H9 (cell line): ENCODE results near the gene SEMA4D. TPM values are rescaled to one million over a fixed set of nuclear protein-coding genes. Genes with fewer than 3 reads are reported as not detected.
A peak's percentile ranks its signal among the peaks of the same experiment; 100 is the strongest.

Experiments used
- DNase-seq: peaks from one replicate; pipeline ENCODE4 v3.0.0-alpha.2; 2017
- H2AFZ ChIP-seq: one replicate; pipeline ENCODE4 v1.6.1; 2013; ENCODE audit warnings: mild to moderate bottlenecking, low read length, control low read depth, moderate library complexity
- H2AK5ac ChIP-seq: 2 replicates; pipeline ENCODE4 v1.6.1; 2013; ENCODE audit warnings: low read length, control low read depth, mixed read lengths; ENCODE audit not compliant: insufficient read length
- H2BK120ac ChIP-seq: one replicate; pipeline ENCODE4 v1.6.1; 2013; ENCODE audit warnings: low read depth, mild to moderate bottlenecking, low read length, control low read depth, inconsistent platforms; ENCODE audit not compliant: poor library complexity, severe bottlenecking
- H2BK12ac ChIP-seq: 2 replicates; pipeline ENCODE4 v1.6.1; 2013; ENCODE audit warnings: low read length, control low read depth, mixed read lengths, low read depth; ENCODE audit not compliant: insufficient read length
- H2BK15ac ChIP-seq: 2 replicates; pipeline ENCODE4 v1.6.1; 2013; ENCODE audit warnings: low read depth, low read length, control low read depth
- H2BK20ac ChIP-seq: one replicate; pipeline ENCODE4 v1.6.1; 2013; ENCODE audit warnings: low read depth, mild to moderate bottlenecking, low read length, control low read depth, inconsistent platforms; ENCODE audit not compliant: poor library complexity, severe bottlenecking
- H2BK5ac ChIP-seq: 2 replicates; pipeline ENCODE4 v1.6.1; 2013; ENCODE audit warnings: low read length, control low read depth, mixed read lengths; ENCODE audit not compliant: insufficient read length
- H3K14ac ChIP-seq: 2 replicates; pipeline ENCODE4 v1.6.1; 2013; ENCODE audit warnings: low read length, control low read depth; ENCODE audit not compliant: insufficient read depth
- H3K18ac ChIP-seq: 2 replicates; pipeline ENCODE4 v1.6.1; 2013; ENCODE audit warnings: low read depth, mild to moderate bottlenecking, mixed read lengths, low read length, control low read depth; ENCODE audit not compliant: insufficient read length
- H3K23ac ChIP-seq: 2 replicates; pipeline ENCODE4 v1.6.1; 2013; ENCODE audit warnings: low read length, control low read depth, mixed read lengths, low read depth; ENCODE audit not compliant: insufficient read length
- H3K23me2 ChIP-seq: 2 replicates; pipeline ENCODE4 v1.6.1; 2013; ENCODE audit warnings: low read depth, mild to moderate bottlenecking, mixed read lengths, low read length, control low read depth; ENCODE audit not compliant: insufficient read length, poor library complexity, severe bottlenecking
- H3K27ac ChIP-seq: 2 replicates; pipeline ENCODE4 v1.5.1; 2013; ENCODE audit warnings: low read length, control low read depth, mixed read lengths, low read depth; ENCODE audit not compliant: insufficient read length
- H3K27me3 ChIP-seq: 2 replicates; pipeline ENCODE4 v1.6.1; 2013; ENCODE audit warnings: low read length, control low read depth, inconsistent platforms; ENCODE audit not compliant: insufficient read depth
- H3K4ac ChIP-seq: 2 replicates; pipeline ENCODE4 v1.6.1; 2013; ENCODE audit warnings: low read depth, mild to moderate bottlenecking, control low read depth, inconsistent platforms, low read length, moderate library complexity
- H3K4me1 ChIP-seq: 2 replicates; pipeline ENCODE4 v1.6.1; 2013; ENCODE audit warnings: low read length, control low read depth, inconsistent platforms; ENCODE audit not compliant: insufficient read depth
- H3K4me2 ChIP-seq: 2 replicates; pipeline ENCODE4 v1.6.1; 2013; ENCODE audit warnings: low read length, control low read depth, mixed read lengths; ENCODE audit not compliant: insufficient read length, insufficient read depth
- H3K56ac ChIP-seq: 2 replicates; pipeline ENCODE4 v1.6.1; 2013; ENCODE audit warnings: low read depth, mild to moderate bottlenecking, mixed read lengths, low read length, control low read depth; ENCODE audit not compliant: insufficient read length
- H3K79me1 ChIP-seq: 2 replicates; pipeline ENCODE4 v1.6.1; 2013; ENCODE audit warnings: low read depth, mild to moderate bottlenecking, moderate library complexity, low read length, control low read depth, inconsistent platforms; ENCODE audit not compliant: insufficient read depth, poor library complexity, severe bottlenecking
- H3K79me2 ChIP-seq: 2 replicates; pipeline ENCODE4 v1.6.1; 2013; ENCODE audit warnings: low read length, control low read depth, inconsistent platforms; ENCODE audit not compliant: insufficient read depth
- H3K9ac ChIP-seq: 2 replicates; pipeline ENCODE4 v1.6.1; 2013; ENCODE audit warnings: low read length, control low read depth, mixed read lengths; ENCODE audit not compliant: insufficient read length; ENCODE audit errors: extremely low read depth
- H3K9me3 ChIP-seq: one replicate; pipeline ENCODE4 v1.6.1; 2013; ENCODE audit warnings: low read depth, low read length, inconsistent platforms; ENCODE audit not compliant: control insufficient read depth
- H3T11ph ChIP-seq: one replicate; pipeline ENCODE4 v1.6.1; 2013; ENCODE audit warnings: mild to moderate bottlenecking, low read length, control low read depth, inconsistent platforms
- H4K20me1 ChIP-seq: one replicate; pipeline ENCODE4 v1.6.1; 2013; ENCODE audit not compliant: control insufficient read depth, insufficient read length, insufficient read depth
- H4K5ac ChIP-seq: 2 replicates; pipeline ENCODE4 v1.6.1; 2013; ENCODE audit warnings: low read depth, mild to moderate bottlenecking, mixed read lengths, low read length, control low read depth; ENCODE audit not compliant: insufficient read length
- H4K8ac ChIP-seq: replicated peaks from 2 replicates; pipeline ENCODE4 v1.6.1; 2013; ENCODE audit warnings: low read length, control low read depth, mixed read lengths, low read depth; ENCODE audit not compliant: insufficient read length
- H4K91ac ChIP-seq: 2 replicates; pipeline ENCODE4 v1.6.1; 2013; ENCODE audit warnings: low read depth, mild to moderate bottlenecking, moderate library complexity, mixed read lengths, low read length, control low read depth; ENCODE audit not compliant: insufficient read length
- H3K27ac Mint-ChIP-seq, 3 experiments: 2 replicates in 2 of 3; 3 replicates in 1 of 3; pipeline ENCODE4 v1.8.0; 2020 to 2021; ENCODE audit warnings: mixed read lengths in 3 of 3, mild to moderate bottlenecking in 1 of 3, moderate library complexity in 1 of 3
- H3K27me3 Mint-ChIP-seq: 2 replicates; pipeline ENCODE4 v1.8.0; 2021; ENCODE audit warnings: low read depth, mild to moderate bottlenecking, moderate library complexity, mixed read lengths
- H3K36me3 Mint-ChIP-seq, 3 experiments: 2 replicates in 2 of 3; 3 replicates in 1 of 3; pipeline ENCODE4 v1.8.0; 2020 to 2021; ENCODE audit warnings: low read depth in 3 of 3, mixed read lengths in 3 of 3; ENCODE audit not compliant: insufficient read depth in 1 of 3
- H3K4me1 Mint-ChIP-seq, 2 experiments: 2 replicates each; pipeline ENCODE4 v1.8.0; 2020; ENCODE audit warnings: mixed read lengths in 2 of 2
- H3K4me3 Mint-ChIP-seq, 2 experiments: 2 replicates in 1 of 2; 3 replicates in 1 of 2; pipeline ENCODE4 v1.8.0; 2020 to 2021; ENCODE audit warnings: mild to moderate bottlenecking in 2 of 2, mixed read lengths in 2 of 2, moderate library complexity in 1 of 2
- H3K9me3 Mint-ChIP-seq, 2 experiments: 2 replicates in 1 of 2; 3 replicates in 1 of 2; pipeline ENCODE4 v1.8.0; 2020; ENCODE audit warnings: mild to moderate bottlenecking in 2 of 2, mixed read lengths in 2 of 2, moderate library complexity in 1 of 2
- CTCF ChIP-seq: fragments of 200-600 bp; sonication (generic); conservative IDR thresholded peaks from 3 replicates; pipeline ENCODE4 v1.8.0; 2021; ENCODE audit warnings: antibody characterized with exemption, mild to moderate bottlenecking
- WGBS: extraction: QIAGEN DNeasy Blood & Tissue Kit; methylation state at CpG from one replicate; pipeline ENCODE4 v1.1.7; 2013; ENCODE audit warnings: missing lambda C conversion rate, low lambda C conversion rate, mixed read lengths; ENCODE audit not compliant: insufficient read length; ENCODE audit errors: extremely low coverage; 5-methylcytosine and 5-hydroxymethylcytosine counted together
- total RNA-seq: library from RNA; stranded (reverse); gene quantifications from 2 replicates; pipeline ENCODE4 v1.2.1, GENCODE V29; 2021

SEMA4D gene
- total RNA-seq, 1 experiment from 2014 or later: 47.2 TPM

DNA sequence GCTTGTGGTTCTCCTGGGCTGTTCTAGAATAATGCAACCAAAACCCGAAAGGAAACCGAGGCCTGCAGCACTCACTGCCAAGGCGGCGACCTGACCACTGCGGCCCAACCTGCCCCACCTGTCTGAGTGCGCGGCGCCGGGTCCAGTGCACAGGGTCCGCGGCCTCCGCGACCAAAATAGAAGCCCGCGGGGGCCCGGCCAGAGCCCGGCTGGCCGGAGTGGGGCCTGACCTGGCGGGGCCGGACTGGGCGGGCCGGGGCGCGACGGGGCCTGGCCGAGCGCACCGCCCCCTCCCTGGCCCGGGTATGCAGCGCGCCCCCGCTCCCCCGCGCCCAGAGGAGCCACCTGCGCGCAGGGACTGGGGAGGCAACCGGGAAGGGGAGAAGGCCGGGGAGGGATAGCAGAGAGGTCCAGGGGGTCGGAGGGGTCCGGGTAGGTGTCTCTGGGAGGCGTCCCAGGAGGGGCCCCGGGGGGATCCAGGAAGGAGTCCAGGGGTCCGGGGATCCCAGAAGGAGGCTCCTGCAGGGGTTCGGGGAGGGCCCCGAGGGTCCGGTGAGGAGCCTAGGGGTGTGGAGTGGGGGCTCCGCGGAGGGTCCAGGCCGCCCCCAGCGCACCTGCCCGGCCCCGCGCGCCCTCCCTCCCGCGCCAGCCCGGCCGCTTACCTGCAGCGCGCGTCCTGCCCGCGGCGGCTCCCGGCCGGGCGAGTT lies 503 bp downstream of the SEMA4D start:
- Mint-ChIP-seq H3K4me3 (peak overlapping the region; percentile 67 to 85), H3K36me3 (peaks cover 0 to under 1% (median 0%) of the 10 kb centered on the region in 3 experiments; a peak in 2 of 7 replicates), H3K9me3 (no peaks in the 10 kb centered on the region), H3K27me3 (no peaks in the 10 kb centered on the region; the same call in none of the 2 replicates), H3K27ac (no peak overlapping the region), H3K4me1 (peaks cover 59 to 63% of the 10 kb centered on the region in 2 experiments)
- Histone ChIP-seq H3K23me2 (peaks cover 10% of the 10 kb centered on the region), H3K27me3 (no peaks in the 10 kb centered on the region), H4K5ac (no peak overlapping the region), H3K27ac (no peak overlapping the region), H2AFZ (no peak overlapping the region), H3K79me1 (peaks cover 15% of the 10 kb centered on the region), H3K18ac (no peak overlapping the region), H3K79me2 (peaks cover 33% of the 10 kb centered on the region; the same call in 1 of the 2 replicates), H2AK5ac (no peak overlapping the region), H3K4ac (no peak overlapping the region), H3K9me3 (no peaks in the 10 kb centered on the region), H2BK15ac (no peak overlapping the region), H2BK12ac (no peak overlapping the region), H2BK120ac (no peak overlapping the region), H4K20me1 (no peaks in the 10 kb centered on the region), H3K4me2 (peak overlapping the region; percentile 90), H4K91ac (no peak overlapping the region), H3K9ac (peak overlapping the region; percentile 58), H3T11ph (no peak overlapping the region), H2BK5ac (no peak overlapping the region), H3K14ac (peak overlapping the region; percentile 35; the same call in 1 of the 2 replicates), H3K56ac (no peak overlapping the region), H2BK20ac (no peak overlapping the region), H3K4me1 (peaks cover 18% of the 10 kb centered on the region), H3K23ac (no peak overlapping the region), H4K8ac (no peak overlapping the region)
- no peak for TF ChIP-seq CTCF
- no CpG with 5 or more reads among the region's 67 CpGs for WGBS
- DNase-seq: no peak
